Brain microvascular endothelial cell (primary cell): Measurements from ENCODE around the gene TMEM239.
"Not testable (repeated sequence)": the region's sequence is repeated elsewhere in the genome, so short reads cannot be mapped to it uniquely, and the experiment has no call there.

ENCODE experiments used
- DNase-seq: peaks from one replicate; pipeline ENCODE4 v3.0.0-alpha.2; 2020
- H3K27ac ChIP-seq: fragments of 250-450 bp; sonication (Bioruptor Pico); 2 replicates; pipeline ENCODE4 v1.5.1; 2020; ENCODE audit warnings: mild to moderate bottlenecking, moderate library complexity
- H3K27me3 ChIP-seq: fragments of 250-450 bp; sonication (Bioruptor Pico); replicated peaks from 2 replicates; pipeline ENCODE4 v1.5.1; 2020; ENCODE audit warnings: mild to moderate bottlenecking
- H3K36me3 ChIP-seq: fragments of 250-450 bp; sonication (Bioruptor Pico); replicated peaks from 2 replicates; pipeline ENCODE4 v1.5.1; 2020; ENCODE audit warnings: mild to moderate bottlenecking
- H3K4me3 ChIP-seq: 2 replicates; pipeline ENCODE4 v1.5.1; 2011; ENCODE audit warnings: low read depth, mild to moderate bottlenecking, control low read depth, low read length, moderate library complexity
- in situ Hi-C: cut with HindIII; loops from 2 replicates; pipeline ENCODE4 v1.10.0; 2017; ENCODE audit warnings: low sequenced_read_pairs, low pct_ligation_motif_present
- TF ChIP-seq, protein P1 (sequence below): IDR thresholded peaks from 2 replicates; pipeline ENCODE4 v1.5.1; 2011; ENCODE audit warnings: low read depth, mild to moderate bottlenecking, moderate library complexity, low read length, control low read depth, inconsistent platforms; ENCODE audit errors: missing control alignments

TMEM239 gene

DNA sequence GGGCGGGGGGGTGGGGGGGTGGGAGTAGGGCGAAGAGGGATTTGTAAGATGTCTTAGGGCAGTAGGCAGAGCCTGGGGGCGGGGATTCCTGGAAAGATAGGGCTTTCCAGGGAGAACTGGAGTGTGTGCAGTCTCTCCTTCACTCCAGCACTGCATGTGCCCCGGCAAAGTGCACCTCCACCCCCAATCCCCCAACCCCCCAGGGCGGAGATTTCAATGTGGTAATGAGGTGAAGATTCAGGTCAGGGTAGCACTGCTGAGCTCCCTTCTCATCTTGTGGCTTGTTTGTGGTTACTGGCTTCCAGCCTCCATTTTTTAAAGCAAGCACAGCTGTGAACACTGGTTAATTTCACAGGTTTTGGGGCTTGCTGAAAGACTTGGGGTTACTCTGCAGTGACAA lies 5.9 kb downstream of the TMEM239 start:
- TF ChIP-seq, protein P1, sequence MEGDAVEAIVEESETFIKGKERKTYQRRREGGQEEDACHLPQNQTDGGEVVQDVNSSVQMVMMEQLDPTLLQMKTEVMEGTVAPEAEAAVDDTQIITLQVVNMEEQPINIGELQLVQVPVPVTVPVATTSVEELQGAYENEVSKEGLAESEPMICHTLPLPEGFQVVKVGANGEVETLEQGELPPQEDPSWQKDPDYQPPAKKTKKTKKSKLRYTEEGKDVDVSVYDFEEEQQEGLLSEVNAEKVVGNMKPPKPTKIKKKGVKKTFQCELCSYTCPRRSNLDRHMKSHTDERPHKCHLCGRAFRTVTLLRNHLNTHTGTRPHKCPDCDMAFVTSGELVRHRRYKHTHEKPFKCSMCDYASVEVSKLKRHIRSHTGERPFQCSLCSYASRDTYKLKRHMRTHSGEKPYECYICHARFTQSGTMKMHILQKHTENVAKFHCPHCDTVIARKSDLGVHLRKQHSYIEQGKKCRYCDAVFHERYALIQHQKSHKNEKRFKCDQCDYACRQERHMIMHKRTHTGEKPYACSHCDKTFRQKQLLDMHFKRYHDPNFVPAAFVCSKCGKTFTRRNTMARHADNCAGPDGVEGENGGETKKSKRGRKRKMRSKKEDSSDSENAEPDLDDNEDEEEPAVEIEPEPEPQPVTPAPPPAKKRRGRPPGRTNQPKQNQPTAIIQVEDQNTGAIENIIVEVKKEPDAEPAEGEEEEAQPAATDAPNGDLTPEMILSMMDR: no peak
- in situ Hi-C loops: no loop called here
- H3K27me3 ChIP-seq: peaks cover 8% of the 10 kb centered on the region
- no peak overlapping the region for H3K27ac ChIP-seq
- no peak overlapping the region for H3K4me3 ChIP-seq
- DNase-seq: no peak
- no peaks in the 10 kb centered on the region for H3K36me3 ChIP-seq

DNA sequence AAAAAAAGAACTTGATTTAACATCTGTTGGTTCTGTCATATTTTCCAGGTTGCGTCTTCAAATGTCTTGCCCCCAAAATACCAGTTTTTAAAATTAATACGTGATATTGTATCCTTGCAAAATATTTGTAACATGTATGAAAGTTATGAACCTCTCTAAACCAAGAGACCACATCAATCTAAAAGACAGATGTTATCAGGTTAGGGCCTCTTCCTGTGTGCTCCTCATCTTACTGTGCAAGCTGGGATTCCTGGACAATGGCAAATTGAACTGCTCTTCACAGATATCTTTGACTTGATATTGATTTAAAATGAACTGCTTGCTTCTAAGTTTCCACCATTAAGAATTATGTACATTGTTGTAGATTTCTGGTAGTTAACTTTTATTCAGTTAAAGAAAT lies 9.6 kb downstream of the TMEM239 start:
- in situ Hi-C loops: no loop called here
- Histone ChIP-seq H3K4me3 (no peak overlapping the region), H3K27ac (no peak overlapping the region), H3K27me3 (peaks cover 7% of the 10 kb centered on the region), H3K36me3 (no peaks in the 10 kb centered on the region)
- TF ChIP-seq, protein P1: no peak
- no peak for DNase-seq

DNA sequence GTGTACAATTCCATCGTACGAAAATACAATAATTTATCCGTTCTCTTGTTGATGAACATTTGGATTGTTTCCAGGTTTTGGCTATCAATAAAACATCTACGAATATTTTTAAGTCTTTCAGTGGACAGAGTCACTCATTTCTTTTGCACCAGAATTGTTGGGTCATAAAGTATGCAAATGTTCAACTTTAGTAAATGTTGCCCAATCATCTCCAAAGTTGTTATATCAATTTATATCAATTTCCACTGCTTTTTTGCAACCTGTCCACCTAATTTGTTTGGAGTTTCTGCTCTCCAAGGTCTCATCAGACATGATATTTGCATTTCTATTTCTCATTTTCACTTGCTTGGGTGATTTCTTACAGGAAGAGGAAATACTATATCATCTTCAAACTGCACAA lies 10.5 kb downstream of the TMEM239 start:
- in situ Hi-C loops: no loop called here
- peaks cover 3% of the 10 kb centered on the region for H3K27me3 ChIP-seq
- TF ChIP-seq, protein P1: no peak
- no peak for DNase-seq
- no peak overlapping the region for H3K4me3 ChIP-seq
- H3K27ac ChIP-seq: no peak overlapping the region
- no peaks in the 10 kb centered on the region for H3K36me3 ChIP-seq

DNA sequence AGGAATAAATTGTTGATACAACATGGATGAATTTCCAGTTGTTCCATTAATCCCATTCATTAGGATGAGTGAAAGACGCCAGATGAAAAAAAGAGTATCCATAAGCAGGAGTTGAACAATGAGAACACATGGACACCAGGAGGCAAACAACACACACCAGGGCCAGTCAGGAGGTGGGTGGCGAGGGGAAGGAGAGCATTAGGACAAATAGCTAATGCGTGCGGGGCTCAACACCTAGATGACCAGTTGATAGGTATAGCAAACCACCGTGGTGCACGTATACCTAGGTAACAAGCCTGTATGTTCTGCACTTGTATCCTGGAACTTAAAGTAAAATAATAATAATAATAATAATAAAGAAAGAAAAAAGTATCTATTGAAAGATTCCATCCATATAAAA lies 13.2 kb downstream of the TMEM239 start:
- no peak for DNase-seq
- in situ Hi-C loops: no loop called here
- H3K27ac ChIP-seq: no peak overlapping the region

DNA sequence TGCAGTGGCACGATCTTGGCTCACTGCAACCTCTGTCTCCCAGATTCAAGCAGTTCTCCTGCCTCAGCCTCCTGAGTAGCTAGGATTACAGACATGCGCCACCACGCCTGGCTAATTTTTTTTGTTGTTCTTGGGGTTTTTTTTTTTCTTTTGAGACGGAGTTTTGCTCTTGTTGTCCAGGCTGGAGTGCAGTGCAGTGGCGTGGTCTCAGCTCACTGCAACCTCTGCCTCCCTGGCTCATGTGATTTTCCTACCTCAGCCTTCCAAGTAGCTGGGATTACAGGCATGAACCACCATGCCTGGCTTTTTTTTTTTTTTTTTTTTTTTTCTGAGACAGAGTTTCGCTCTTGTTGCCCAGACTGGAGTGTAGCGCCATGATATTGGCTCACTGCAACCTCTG lies 15.0 kb downstream of the TMEM239 start:
- H3K4me3 ChIP-seq, DNase-seq, H3K36me3 ChIP-seq, H3K27me3 ChIP-seq, H3K27ac ChIP-seq, in situ Hi-C loops: not testable (repeated sequence)

More for the DNA sequence above, 13.2 kb downstream of the TMEM239 start:
- TF ChIP-seq, protein P1: no peak
- Histone ChIP-seq H3K36me3 (no peaks in the 10 kb centered on the region), H3K4me3 (no peak overlapping the region), H3K27me3 (peaks cover 3% of the 10 kb centered on the region)

DNA sequence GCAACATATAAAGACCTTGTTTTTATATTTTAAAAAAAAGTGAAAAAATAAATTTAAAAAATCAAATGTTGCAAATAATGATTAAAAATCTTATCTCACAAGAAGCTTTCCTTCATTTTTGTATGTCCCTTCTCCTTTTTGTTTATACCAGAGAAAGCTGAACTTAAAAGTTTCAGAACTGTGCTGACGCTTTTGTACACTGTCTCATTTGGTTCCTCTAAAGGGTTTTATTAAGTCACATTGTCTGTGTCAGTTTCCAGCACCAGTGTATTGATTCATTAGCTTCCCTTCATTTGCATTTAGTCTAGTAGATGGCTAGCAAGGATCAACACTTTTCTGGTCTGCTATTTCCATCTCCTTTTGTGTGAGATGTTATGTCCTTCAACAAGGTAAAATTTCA lies 17.6 kb downstream of the TMEM239 start:
- peaks cover 2% of the 10 kb centered on the region for H3K36me3 ChIP-seq
- no peak overlapping the region for H3K4me3 ChIP-seq
- no peak overlapping the region for H3K27ac ChIP-seq
- H3K27me3 ChIP-seq: no peaks in the 10 kb centered on the region
- in situ Hi-C loops: no loop called here
- TF ChIP-seq, protein P1: no peak
- DNase-seq: no peak
